ENCODE data around the gene ACTR10. TPM values are rescaled to one million over a fixed set of nuclear protein-coding genes. Genes with fewer than 3 reads are reported as not detected.

The ACTR10 gene
- total RNA-seq, 2 donors from 2014 or later: 63.2 to 105 TPM

DNA sequence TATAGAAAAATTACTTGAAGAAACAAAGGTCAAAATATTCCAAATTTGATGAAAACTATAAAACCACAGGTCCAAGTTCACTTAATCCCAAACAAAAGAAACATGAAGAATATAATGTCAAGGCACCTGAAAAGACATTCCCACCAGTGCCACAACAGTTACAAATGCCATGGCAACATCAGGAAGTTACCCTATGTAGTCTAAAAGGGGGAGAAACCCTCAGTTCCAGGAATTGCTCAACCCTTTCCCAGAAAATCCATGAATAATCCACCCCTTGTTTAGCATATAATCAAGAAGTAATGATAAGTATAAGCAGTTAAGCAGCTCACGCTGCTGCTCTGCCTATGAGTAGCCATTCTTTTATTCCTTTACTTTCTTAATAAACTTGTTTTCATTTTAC is 3.8 kb upstream of the ACTR10 start:
- Histone ChIP-seq H3K27me3 (replicated peaks; ENCODE audit: insufficient read depth) (no peaks in the 10 kb centered on the region), H3K36me3 (no peaks in the 10 kb centered on the region), H3K4me3 (no peak overlapping the region), H3K27ac (no peak overlapping the region), H3K9me3 (no peaks in the 10 kb centered on the region), H3K4me1 (replicated peaks) (no peaks in the 10 kb centered on the region)
- no peak for DNase-seq (ENCODE audit: low spot score)
- intact Hi-C loops (cut with DNase I): no loop called here
- 92% methylated on average over 1 of the region's 1 CpG for WGBS
- no peak for TF ChIP-seq POLR2A (IDR thresholded peaks at IDR 0.05)
- TF ChIP-seq POLR2AphosphoS5 (IDR thresholded peaks at IDR 0.05): no peak
- TF ChIP-seq, protein P1, sequence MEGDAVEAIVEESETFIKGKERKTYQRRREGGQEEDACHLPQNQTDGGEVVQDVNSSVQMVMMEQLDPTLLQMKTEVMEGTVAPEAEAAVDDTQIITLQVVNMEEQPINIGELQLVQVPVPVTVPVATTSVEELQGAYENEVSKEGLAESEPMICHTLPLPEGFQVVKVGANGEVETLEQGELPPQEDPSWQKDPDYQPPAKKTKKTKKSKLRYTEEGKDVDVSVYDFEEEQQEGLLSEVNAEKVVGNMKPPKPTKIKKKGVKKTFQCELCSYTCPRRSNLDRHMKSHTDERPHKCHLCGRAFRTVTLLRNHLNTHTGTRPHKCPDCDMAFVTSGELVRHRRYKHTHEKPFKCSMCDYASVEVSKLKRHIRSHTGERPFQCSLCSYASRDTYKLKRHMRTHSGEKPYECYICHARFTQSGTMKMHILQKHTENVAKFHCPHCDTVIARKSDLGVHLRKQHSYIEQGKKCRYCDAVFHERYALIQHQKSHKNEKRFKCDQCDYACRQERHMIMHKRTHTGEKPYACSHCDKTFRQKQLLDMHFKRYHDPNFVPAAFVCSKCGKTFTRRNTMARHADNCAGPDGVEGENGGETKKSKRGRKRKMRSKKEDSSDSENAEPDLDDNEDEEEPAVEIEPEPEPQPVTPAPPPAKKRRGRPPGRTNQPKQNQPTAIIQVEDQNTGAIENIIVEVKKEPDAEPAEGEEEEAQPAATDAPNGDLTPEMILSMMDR (IDR thresholded peaks at IDR 0.05): no peak

DNA sequence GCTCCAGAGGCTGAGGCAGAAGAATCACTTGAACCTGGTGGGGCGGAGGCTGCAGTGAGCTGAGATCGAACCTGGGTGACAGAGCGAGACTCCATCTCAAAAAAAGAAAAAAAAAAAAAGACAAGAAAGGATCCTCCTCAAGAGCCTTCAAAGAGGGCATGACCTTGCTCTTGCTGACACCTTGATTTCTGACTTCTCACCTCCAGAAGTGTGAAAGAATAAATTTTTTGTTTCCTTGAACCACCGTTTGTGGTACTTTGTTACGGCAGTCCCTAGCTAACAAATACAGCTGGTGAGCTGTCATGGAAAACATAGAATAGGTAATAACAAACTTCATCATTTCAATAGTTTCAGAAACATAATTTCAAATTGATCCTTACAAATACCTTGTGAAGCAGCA is 1.9 kb upstream of the ACTR10 start:
- Histone ChIP-seq H3K27ac (no peak overlapping the region), H3K9me3 (no peaks in the 10 kb centered on the region), H3K4me1 (replicated peaks) (no peaks in the 10 kb centered on the region), H3K4me3 (no peak overlapping the region), H3K36me3 (no peaks in the 10 kb centered on the region), H3K27me3 (replicated peaks; ENCODE audit: insufficient read depth) (no peaks in the 10 kb centered on the region)
- intact Hi-C loops (cut with DNase I): no loop called here
- TF ChIP-seq POLR2AphosphoS5 (IDR thresholded peaks at IDR 0.05) (no peak), POLR2A (IDR thresholded peaks at IDR 0.05) (no peak)
- TF ChIP-seq, protein P1 (IDR thresholded peaks at IDR 0.05): no peak
- 94% methylated on average over 5 of the region's 5 CpGs for WGBS
- DNase-seq (ENCODE audit: low spot score): no peak

DNA sequence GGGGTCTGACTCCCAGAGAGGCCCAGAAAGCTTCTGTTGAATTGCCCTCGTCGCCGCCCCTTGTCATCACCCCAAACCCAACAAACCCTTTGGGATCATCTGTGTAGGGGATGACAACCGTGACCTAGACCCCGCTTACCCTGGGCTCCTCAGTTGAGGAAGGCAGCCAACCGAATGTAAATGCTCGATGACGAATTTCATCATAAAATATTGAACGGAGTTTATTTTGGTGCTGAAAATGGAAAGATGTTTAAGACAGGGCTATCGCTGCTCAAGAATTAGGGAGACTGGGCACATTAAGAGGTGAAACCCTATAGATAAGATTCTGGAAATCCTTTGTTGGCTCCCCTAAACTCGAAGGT is 512 bp downstream of the ACTR10 start:
- DNase-seq (ENCODE audit: low spot score): no peak
- intact Hi-C loops (cut with DNase I): no loop called here
- 0% methylated on average over 11 of the region's 11 CpGs for WGBS
- TF ChIP-seq, protein P1 (IDR thresholded peaks at IDR 0.05): no peak
- TF ChIP-seq POLR2A (IDR thresholded peaks at IDR 0.05): no peak
- no peak for TF ChIP-seq POLR2AphosphoS5 (IDR thresholded peaks at IDR 0.05)
- Histone ChIP-seq H3K9me3 (no peaks in the 10 kb centered on the region), H3K4me3 (peak overlapping the region; percentile 75 to 84), H3K36me3 (no peaks in the 10 kb centered on the region), H3K4me1 (replicated peaks) (no peaks in the 10 kb centered on the region), H3K27me3 (replicated peaks; ENCODE audit: insufficient read depth) (no peaks in the 10 kb centered on the region), H3K27ac (peak overlapping the region; percentile 89 to 94)

DNA sequence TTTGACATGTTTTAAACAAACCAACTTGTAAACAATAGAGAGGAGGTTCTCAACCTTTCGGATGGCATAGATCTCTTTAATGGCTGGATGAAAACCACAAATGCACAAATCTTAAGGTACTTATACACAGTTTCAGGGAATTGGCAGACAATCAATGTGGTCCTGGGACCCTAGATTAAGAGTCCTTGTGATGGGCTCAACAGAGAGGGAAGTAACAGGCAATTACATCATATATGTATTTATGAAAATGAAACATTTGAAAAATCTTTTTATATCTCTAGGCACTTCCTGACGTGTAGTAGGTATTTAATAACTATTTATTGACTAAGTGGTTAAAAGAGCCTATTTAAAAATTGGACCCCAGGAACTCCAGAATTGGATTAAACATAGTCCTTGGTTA is 897 bp downstream of the ACTR10 start:
- Histone ChIP-seq H3K36me3 (no peaks in the 10 kb centered on the region), H3K27me3 (replicated peaks; ENCODE audit: insufficient read depth) (no peaks in the 10 kb centered on the region), H3K27ac (peak overlapping the region; percentile 89 to 94), H3K4me3 (peak overlapping the region; percentile 75 to 84), H3K4me1 (replicated peaks) (no peaks in the 10 kb centered on the region), H3K9me3 (no peaks in the 10 kb centered on the region)
- TF ChIP-seq, protein P1 (IDR thresholded peaks at IDR 0.05): no peak
- TF ChIP-seq POLR2A (IDR thresholded peaks at IDR 0.05) (no peak), POLR2AphosphoS5 (IDR thresholded peaks at IDR 0.05) (no peak)
- WGBS: 0% methylated on average over 2 of the region's 2 CpGs
- intact Hi-C loops (cut with DNase I): no loop called here
- DNase-seq (ENCODE audit: low spot score): no peak

DNA sequence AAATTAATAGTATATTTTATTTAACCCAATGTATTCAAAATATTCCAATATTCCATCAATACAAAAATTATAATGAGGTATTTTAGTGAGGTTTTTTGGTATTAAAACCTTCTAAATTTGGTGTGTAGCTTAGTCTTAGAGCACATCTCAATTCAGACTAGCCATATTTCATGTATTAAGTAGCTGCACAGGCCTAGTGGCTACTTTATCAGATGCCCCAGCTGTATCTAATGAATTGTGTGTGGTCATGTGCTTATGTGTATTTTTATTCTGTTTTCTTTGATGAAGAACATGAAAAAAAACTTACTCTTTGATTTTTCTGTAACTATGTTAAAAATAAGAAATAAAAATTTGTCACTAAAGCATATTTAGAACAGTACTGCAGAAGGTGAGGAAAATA is 13.2 kb downstream of the ACTR10 start:
- no peaks in the 10 kb centered on the region for H3K4me1 ChIP-seq (replicated peaks)
- no peak for DNase-seq (ENCODE audit: low spot score)
- no peak overlapping the region for H3K27ac ChIP-seq
- H3K9me3 ChIP-seq: no peaks in the 10 kb centered on the region
- no peak for TF ChIP-seq POLR2AphosphoS5 (IDR thresholded peaks at IDR 0.05)
- TF ChIP-seq, protein P1 (IDR thresholded peaks at IDR 0.05): no peak
- no peak for TF ChIP-seq POLR2A (IDR thresholded peaks at IDR 0.05)
- peaks cover 0 to 6% of the 10 kb centered on the region in 2 donors for H3K36me3 ChIP-seq
- H3K4me3 ChIP-seq: no peak overlapping the region
- intact Hi-C loops (cut with DNase I): no loop called here
- H3K27me3 ChIP-seq (replicated peaks; ENCODE audit: insufficient read depth): no peaks in the 10 kb centered on the region
